GM21515 (cell line): ENCODE measurements around the gene IGSF21.

Source experiments
- ATAC-seq: cut with Tn5 transposase; IDR thresholded peaks from one replicate; pipeline ENCODE4 v1.9.1; 2021; ENCODE audit not compliant: unreplicated experiment

IGSF21 gene

GRCh38 chr1:18204575-18204974 is 97.0 kb downstream of the IGSF21 start:
- no peak for ATAC-seq

GRCh38 chr1:18205319-18205718 is 97.7 kb downstream of the IGSF21 start:
- no peak for ATAC-seq

GRCh38 chr1:18211764-18212163 is 104.2 kb downstream of the IGSF21 start:
- no peak for ATAC-seq

DNA sequence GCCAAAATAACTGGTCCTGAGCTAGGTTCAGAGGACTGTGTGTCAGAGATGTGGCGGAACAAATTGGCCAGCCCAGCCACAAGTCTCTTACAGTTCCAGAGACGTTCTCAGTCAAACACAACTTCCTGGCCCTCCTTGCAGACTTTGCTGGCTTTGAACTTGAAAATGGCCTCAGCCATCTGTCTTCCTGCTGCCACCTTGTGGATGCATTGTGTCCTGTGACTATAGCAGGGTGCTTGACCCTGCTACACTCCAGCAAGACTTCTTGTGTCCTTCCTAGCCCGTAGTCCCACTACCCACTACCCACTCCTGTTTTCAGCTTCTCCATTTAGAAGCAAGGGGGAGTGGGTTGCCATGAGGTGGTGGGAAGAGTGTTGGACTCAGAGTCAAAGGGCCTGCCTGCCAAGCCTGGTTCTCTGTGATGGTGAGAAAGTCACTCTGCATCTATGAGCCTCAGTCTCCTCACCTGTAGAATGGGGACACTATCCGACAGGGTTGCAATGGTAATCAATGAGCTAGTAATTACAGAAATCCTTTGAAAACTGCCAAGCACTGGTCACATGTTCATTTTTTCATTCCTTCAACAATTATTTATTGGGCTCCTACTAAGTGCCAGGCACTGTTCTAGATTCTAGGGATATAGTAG is 109.9 kb downstream of the IGSF21 start:
- ATAC-seq, result no peak

GRCh38 chr1:18229625-18230024 is 122.0 kb downstream of the IGSF21 start:
- no peak for ATAC-seq

DNA sequence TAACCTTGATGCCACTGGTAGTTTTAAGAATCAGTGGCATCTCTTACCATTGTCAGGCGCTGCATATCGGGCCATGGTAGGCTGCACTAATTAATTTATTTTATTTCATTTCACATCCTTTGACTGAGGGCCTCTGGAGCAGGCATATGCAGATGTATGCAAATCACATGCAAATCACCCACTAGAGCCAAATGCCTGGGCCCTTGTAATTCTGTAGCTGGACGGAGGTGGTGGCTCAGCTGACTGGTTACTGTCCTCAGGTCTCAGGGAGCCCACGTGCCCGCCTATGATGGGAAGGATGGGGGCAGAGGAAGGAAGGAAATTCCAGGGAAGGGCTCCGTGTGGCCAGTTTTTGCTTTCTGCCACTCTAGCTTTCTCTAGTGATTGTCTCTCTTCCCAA is 122.7 kb downstream of the IGSF21 start:
- ATAC-seq, result no peak

DNA sequence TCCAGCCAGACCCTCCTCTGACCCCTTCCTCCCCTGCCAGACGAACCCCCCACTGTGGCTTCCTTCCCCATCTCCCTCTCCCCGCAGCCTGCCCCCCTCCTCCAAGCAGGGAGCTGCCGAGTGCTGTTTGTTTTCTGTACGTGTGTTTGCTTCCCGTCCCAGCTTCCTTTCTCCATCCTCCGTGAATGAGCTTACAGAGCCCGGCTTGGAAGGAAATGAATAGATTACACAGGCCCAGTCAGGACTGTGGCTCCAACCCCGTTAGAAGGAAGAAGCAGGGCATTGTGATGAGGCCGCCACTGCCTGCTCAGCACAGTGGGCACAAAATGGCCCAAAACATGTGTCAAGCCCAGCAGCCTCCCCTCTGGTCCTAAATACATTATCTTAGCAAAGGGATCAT is 123.2 kb downstream of the IGSF21 start:
- no peak for ATAC-seq

DNA sequence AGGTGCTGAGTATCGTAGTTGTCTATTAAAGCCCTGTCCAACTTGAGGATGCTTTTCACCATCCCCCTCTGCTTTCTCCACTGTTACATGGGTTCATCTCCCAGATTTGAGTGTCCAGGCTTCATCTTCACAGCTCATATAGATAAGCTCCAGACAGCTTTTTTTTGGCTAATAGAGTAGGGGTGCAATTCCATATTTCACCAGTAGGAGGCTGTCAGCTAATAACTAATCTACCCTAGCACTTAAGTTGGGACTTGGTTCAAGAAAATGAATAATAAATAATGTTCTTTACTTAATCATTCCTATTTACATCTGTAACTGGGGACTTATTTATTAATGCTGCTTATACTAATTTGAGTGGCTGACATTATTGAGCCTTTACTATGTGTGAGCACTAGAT is 124.5 kb downstream of the IGSF21 start:
- ATAC-seq, result no peak

DNA sequence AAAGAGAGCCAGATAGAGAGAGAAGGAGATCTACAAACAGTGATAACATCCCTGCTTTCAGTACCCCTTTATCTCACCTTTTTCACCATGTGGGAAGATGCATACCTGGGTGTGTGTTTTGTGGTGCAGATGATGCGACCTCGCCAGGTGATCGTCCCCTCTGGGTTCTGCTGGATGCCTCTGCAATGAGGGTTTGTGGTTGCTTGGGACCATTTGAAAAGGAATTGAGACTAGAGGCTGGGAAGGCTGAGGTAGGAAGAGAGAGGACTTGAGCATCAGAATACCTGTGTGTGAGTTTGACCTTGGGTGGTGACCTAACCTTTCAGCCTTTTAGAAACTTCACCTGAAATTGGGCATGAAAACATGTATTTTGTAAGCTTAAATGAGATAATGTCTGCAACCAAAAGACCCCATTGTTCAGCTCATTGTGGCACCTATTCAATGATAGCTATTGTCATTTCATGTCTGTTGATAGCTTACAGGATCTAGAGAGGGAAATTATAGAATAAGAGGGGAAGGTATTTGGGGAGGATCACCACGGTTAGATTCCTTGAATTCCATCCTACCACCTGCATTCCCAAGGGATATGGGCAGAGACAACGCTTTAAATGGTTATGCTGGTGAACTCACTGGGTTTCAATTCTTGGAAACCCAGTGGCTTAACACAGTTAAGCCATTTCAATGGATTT is 125.7 kb downstream of the IGSF21 start:
- ATAC-seq, result no peak

DNA sequence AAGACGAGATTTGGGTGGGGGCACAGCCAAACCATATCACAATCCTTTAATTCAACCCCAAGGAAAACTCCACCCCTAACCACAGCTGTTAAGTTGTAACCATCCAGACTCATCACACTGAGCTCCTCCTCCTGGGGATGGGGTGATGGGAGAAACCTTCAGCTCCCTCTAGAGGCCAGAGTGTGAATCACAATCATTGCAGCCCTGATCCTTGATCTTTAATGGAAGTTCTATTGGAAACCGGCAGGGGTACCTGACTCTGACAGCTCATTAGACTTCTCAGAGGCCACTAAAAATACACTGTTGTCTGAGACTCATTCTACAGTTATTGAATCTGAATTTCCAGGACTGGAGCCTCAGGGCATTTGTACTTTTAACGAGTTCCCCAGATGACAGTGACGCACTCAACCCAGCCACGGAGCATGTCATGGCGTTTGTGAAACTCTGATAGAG is 127.2 kb downstream of the IGSF21 start:
- no peak for ATAC-seq

- no peak for ATAC-seq
Measured at GRCh38 chr1:18237371-18237770, 129.8 kb downstream of the IGSF21 start.

DNA sequence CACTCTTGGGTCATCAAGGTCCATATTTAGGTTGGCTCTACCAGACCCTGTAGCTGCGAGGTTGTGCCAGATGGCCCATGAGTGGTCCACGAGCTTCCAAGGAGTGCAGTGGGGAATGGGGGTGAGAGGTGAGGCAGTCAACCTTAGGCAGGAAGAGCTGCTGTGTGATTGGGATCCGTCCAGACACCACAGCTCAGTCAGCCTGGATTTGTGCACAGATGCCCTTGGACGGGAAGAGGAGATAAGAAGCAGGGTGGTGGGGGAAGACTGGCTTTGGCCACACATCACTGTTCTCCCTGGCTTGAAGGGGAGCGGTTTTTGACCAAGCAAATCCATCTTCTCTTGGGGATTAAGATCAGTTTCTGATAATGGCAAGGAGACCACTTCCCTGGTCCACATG is 130.6 kb downstream of the IGSF21 start:
- ATAC-seq, result no peak

DNA sequence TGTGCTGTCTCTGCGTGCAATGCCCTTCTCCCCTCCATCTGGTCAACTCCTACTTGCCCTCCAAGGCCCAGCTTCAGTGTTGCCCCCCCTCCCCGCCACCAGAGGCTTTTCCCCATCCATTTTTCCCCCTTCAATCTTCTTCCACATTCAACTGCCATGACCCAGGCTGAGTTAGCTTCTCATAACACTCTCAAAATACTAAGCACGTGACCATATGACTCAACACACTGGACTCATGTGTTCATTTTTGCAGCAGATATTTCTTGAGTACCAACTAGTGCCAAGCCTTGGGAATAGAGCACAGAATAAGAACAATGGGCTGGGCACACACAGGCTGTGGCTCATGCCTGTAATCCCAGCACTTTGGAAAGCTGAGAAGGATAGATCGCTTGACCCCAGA is 132.1 kb downstream of the IGSF21 start:
- no peak for ATAC-seq

DNA sequence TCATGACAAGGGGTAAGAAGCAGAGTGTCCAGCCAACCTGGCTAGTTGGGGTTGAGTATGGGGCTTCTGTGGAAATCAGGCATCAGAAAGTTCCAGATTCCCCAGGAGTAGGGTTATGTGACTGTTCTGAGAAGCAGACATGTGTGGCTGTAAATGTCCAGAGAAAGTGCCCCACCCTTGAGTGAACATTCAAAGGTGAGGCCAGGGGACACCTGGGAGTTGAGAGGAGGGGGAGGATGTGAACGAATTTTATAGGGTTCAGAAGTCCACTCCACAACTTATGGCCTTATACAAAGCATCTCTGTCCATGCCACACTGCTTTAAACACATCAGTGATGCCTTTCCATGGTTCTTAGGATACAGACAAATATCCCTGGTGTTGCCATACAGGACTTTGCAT is 133.3 kb downstream of the IGSF21 start:
- no peak for ATAC-seq

GRCh38 chr1:18241891-18242290 is 134.3 kb downstream of the IGSF21 start:
- no peak for ATAC-seq

GRCh38 chr1:18243503-18244175 is 136.0 kb downstream of the IGSF21 start:
- no peak for ATAC-seq

GRCh38 chr1:18244762-18245161 is 137.2 kb downstream of the IGSF21 start:
- no peak for ATAC-seq

- no peak for ATAC-seq
Measured at GRCh38 chr1:18245647-18246046, 138.0 kb downstream of the IGSF21 start.

DNA sequence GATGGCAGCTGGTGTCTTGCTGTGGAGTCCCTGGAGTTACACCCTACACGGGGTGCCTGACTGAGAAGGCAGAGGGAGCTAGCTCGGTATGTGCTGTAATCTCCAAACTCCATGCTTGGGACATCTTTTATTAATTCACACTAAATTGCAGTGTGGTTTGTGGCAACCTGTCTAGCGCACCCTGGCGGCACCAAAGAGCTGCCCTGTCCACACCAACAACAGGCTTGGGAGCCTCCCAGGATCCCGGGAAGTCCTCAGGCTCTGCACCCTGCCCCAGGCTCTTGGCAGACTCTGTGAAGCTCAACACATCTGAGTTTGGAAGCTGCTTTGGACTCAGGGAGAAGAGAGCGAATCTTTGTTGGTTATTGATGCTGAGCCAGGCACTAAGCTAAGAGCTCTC is 138.9 kb downstream of the IGSF21 start:
- no peak for ATAC-seq

GRCh38 chr1:18247151-18247550 is 139.6 kb downstream of the IGSF21 start:
- ATAC-seq, result no peak

DNA sequence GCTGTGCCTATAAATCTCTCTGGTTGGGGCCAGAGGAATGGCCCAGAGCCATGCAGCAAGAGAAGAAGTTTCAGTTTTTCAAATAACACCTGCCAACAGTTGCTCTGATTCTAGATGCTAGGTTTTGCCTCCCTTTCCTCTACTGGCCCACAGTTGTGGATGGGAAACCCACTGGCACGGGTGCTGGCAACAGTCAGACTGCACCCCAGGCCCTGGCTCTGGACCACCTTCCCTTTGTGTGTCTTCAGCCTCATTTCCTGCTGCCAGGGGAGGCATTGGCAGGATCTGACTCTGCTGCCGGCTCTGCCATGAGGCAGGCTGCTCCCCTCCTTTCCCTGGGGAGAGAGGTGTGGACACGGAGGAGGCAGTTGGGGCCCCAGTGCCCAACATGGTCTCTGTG is 142.0 kb downstream of the IGSF21 start:
- no peak for ATAC-seq

- ATAC-seq, result no peak
Measured at GRCh38 chr1:18253093-18253492, 145.5 kb downstream of the IGSF21 start.
